ENCODE measurements around the gene TNK2. TPM values are rescaled to one million over a fixed set of nuclear protein-coding genes. Genes with fewer than 3 reads are reported as not detected.
"Not testable (repeated sequence)": the region's sequence is repeated elsewhere in the genome, so short reads cannot be mapped to it uniquely, and the experiment has no call there.

Gene TNK2
- total RNA-seq, 1 experiment from 2014 or later: 72.3 TPM

GRCh38 chr3:195904368-195904767, 4.0 kb downstream of the TNK2 start:
- intact Hi-C loops (cut with micrococcal nuclease; ENCODE audit: unreplicated experiment) (no loop called here), in situ Hi-C loops (cut with HindIII; ENCODE audit: low pct_unique_long_range_greater_than_20kb, low sequenced_read_pairs) (no loop called here)
- H3K27me3 ChIP-seq (ENCODE audit: control insufficient read depth, insufficient read depth, low read length): no peaks in the 10 kb centered on the region
- H3K27ac ChIP-seq (ENCODE audit: low read length): no peak overlapping the region; the same call in 1 of the 2 replicates
- no peaks in the 10 kb centered on the region for H3K36me3 ChIP-seq (ENCODE audit: control insufficient read depth, insufficient read depth, low read length)
- ChIA-PET CTCF (no interaction called here), POLR2A (no interaction called here)
- ATAC-seq (no peak), DNase-seq (ENCODE audit: low read depth, low spot score) (no peak)
- H3K4me1 ChIP-seq (ENCODE audit: control insufficient read depth, insufficient read depth, low read length): peaks cover 56% of the 10 kb centered on the region
- no TSS peak for BruUV-seq (replicated peaks)
- TF ChIP-seq CTCF (IDR thresholded peaks at IDR 0.05): no peak
- no peak for TF ChIP-seq TCF7L2 (IDR thresholded peaks at IDR 0.05; ENCODE audit: low read depth, low read length)
- no peak for TF ChIP-seq POLR2AphosphoS5 (IDR thresholded peaks at IDR 0.05; ENCODE audit: low read depth, low read length)
- TF ChIP-seq REST (IDR thresholded peaks at IDR 0.05; ENCODE audit: insufficient read depth in 1 of 2, low read depth in 2 of 2, low read length in 1 of 2): no peak
- TF ChIP-seq SIN3A (IDR thresholded peaks at IDR 0.05; ENCODE audit: borderline replicate concordance, insufficient read depth, low read depth, low read length): no peak
- H3K9me3 ChIP-seq (ENCODE audit: control insufficient read depth, insufficient read depth, low read depth, low read length): no peaks in the 10 kb centered on the region
- H3K4me3 ChIP-seq (ENCODE audit: low read depth in 2 of 2, low read length in 2 of 2): no peak overlapping the region

DNA sequence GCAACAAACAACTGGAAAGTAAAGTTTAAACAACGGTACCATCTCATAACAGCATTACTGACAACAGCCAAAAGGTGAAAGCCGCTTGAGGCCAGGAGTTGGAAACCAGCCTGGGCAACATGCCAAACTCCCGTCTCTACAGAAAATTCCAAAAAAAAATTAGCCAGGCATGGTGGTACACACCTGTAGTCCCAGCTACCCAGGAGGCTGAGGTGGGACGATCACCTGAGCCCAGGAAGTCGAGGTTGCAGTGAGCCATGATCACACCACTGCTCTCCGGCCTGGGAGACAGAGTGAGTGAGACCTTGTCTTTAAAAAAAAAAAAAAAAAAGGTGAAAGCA, 4.4 kb downstream of the TNK2 start:
- BruUV-seq (replicated peaks): no TSS peak
- ChIA-PET POLR2A (no interaction called here), CTCF (no interaction called here)
- H3K9me3 ChIP-seq (ENCODE audit: control insufficient read depth, insufficient read depth, low read depth, low read length): no peaks in the 10 kb centered on the region
- DNase-seq (ENCODE audit: low read depth, low spot score) (no peak), ATAC-seq (no peak)
- no peak overlapping the region for H3K27ac ChIP-seq (ENCODE audit: low read length)
- intact Hi-C loops (cut with micrococcal nuclease; ENCODE audit: unreplicated experiment): no loop called here
- no peak overlapping the region for H3K4me3 ChIP-seq (ENCODE audit: low read depth in 2 of 2, low read length in 2 of 2)
- H3K27me3 ChIP-seq (ENCODE audit: control insufficient read depth, insufficient read depth, low read length): no peaks in the 10 kb centered on the region
- H3K36me3 ChIP-seq (ENCODE audit: control insufficient read depth, insufficient read depth, low read length): no peaks in the 10 kb centered on the region
- TF ChIP-seq SIN3A (IDR thresholded peaks at IDR 0.05; ENCODE audit: borderline replicate concordance, insufficient read depth, low read depth, low read length) (no peak), REST (IDR thresholded peaks at IDR 0.05; ENCODE audit: insufficient read depth in 1 of 2, low read depth in 2 of 2, low read length in 1 of 2) (no peak), TCF7L2 (IDR thresholded peaks at IDR 0.05; ENCODE audit: low read depth, low read length) (no peak), POLR2AphosphoS5 (IDR thresholded peaks at IDR 0.05; ENCODE audit: low read depth, low read length) (no peak), CTCF (IDR thresholded peaks at IDR 0.05) (no peak)
- in situ Hi-C loops (cut with HindIII; ENCODE audit: low pct_unique_long_range_greater_than_20kb, low sequenced_read_pairs): no loop called here
- peaks cover 56% of the 10 kb centered on the region for H3K4me1 ChIP-seq (ENCODE audit: control insufficient read depth, insufficient read depth, low read length)

- intact Hi-C loops (cut with micrococcal nuclease; ENCODE audit: unreplicated experiment); H3K27ac ChIP-seq (ENCODE audit: low read length); CTCF ChIA-PET; ATAC-seq; DNase-seq (ENCODE audit: low read depth, low spot score); in situ Hi-C loops (cut with HindIII; ENCODE audit: low pct_unique_long_range_greater_than_20kb, low sequenced_read_pairs); BruUV-seq (replicated peaks); H3K9me3 ChIP-seq (ENCODE audit: control insufficient read depth, insufficient read depth, low read depth, low read length); H3K36me3 ChIP-seq (ENCODE audit: control insufficient read depth, insufficient read depth, low read length); H3K4me3 ChIP-seq (ENCODE audit: low read depth in 2 of 2, low read length in 2 of 2); H3K27me3 ChIP-seq (ENCODE audit: control insufficient read depth, insufficient read depth, low read length): not testable (repeated sequence)
- POLR2A ChIA-PET: interaction anchor here (0.7 kb wide), 1 partner anchor 41 kb away, joined by 4 read pairs; no protein-coding TSS in a partner anchor
- H3K4me1 ChIP-seq (ENCODE audit: control insufficient read depth, insufficient read depth, low read length): peaks cover 58% of the 10 kb centered on the region
Measured at GRCh38 chr3:195902634-195903033, 5.7 kb downstream of the TNK2 start.

Data from Panc1 (cell line).